K562 (cell line): ENCODE measurements around the gene TRIM38. TPM values are rescaled to one million over a fixed set of nuclear protein-coding genes. Genes with fewer than 3 reads are reported as not detected.

Experiments
- ATF1 ChIP-seq, 2 experiments: fragments of 450-650 bp in 1 of 2; IDR thresholded peaks; 2 replicates each; pipeline ENCODE4 v1.6.1; 2016; ENCODE audit warnings: missing compliant biosample characterization in 1 of 2, missing genetic modification characterization in 1 of 2
- BRD9 ChIP-seq: fragments of 450-650 bp; IDR thresholded peaks from 2 replicates; pipeline ENCODE4 v1.6.1; 2018; ENCODE audit warnings: low read depth; ENCODE audit not compliant: partially characterized antibody
- E4F1 ChIP-seq: fragments of 250-450 bp; sonication (Bioruptor Pico); IDR thresholded peaks from 2 replicates; pipeline ENCODE4 v1.5.0; 2021; ENCODE audit warnings: mild to moderate bottlenecking, borderline replicate concordance
- FOXJ2 ChIP-seq: fragments of 200-800 bp; sonication (Bioruptor generic); IDR thresholded peaks from 2 replicates; pipeline ENCODE4 v1.6.1; 2016; ENCODE audit warnings: missing genetic modification characterization, missing compliant biosample characterization
- HDAC8 ChIP-seq: fragments of 450-650 bp; IDR thresholded peaks from 2 replicates; pipeline ENCODE4 v1.6.1; 2016; ENCODE audit warnings: mild to moderate bottlenecking, missing genetic modification characterization, moderate library complexity, missing compliant biosample characterization
- JUN ChIP-seq, 2 experiments: sonication (generic) in 1 of 2; formaldehyde crosslinking in 1 of 2; IDR thresholded peaks; 2 replicates each; pipeline versions ENCODE4 v1.6.1 to v1.8.0; 2012 to 2022; ENCODE audit warnings: borderline replicate concordance in 2 of 2, mild to moderate bottlenecking in 2 of 2, improper control_type of control experiment in 1 of 2, low read depth in 1 of 2, low read length in 1 of 2, missing genetic modification reagents in 1 of 2
- KAT2B ChIP-seq: IDR thresholded peaks from one replicate; pipeline ENCODE4 v1.6.1; 2012; ENCODE audit warnings: low read depth, mild to moderate bottlenecking, control low read depth, inconsistent platforms, low read length, moderate library complexity
- KLF13 ChIP-seq: fragments of 450-650 bp; IDR thresholded peaks from 2 replicates; pipeline ENCODE4 v1.6.1; 2016; ENCODE audit warnings: missing genetic modification characterization, low read depth, mild to moderate bottlenecking, missing compliant biosample characterization, moderate library complexity, borderline replicate concordance
- MCM2 ChIP-seq: fragments of 450-650 bp; IDR thresholded peaks from 2 replicates; pipeline ENCODE4 v1.6.1; 2017; ENCODE audit warnings: low read depth, mild to moderate bottlenecking
- MED1 ChIP-seq: sonication (generic); formaldehyde crosslinking; IDR thresholded peaks from 2 replicates; pipeline ENCODE4 v1.8.1; 2023; ENCODE audit warnings: missing genetic modification reagents, borderline replicate concordance
- MLLT1 ChIP-seq, 2 experiments: fragments of 450-650 bp; IDR thresholded peaks; 2 replicates each; pipeline ENCODE4 v1.6.1; 2016
- SETDB1 ChIP-seq: IDR thresholded peaks from one replicate; pipeline ENCODE4 v1.6.1; 2012; ENCODE audit warnings: low read length, control low read depth, inconsistent platforms
- TCF3 ChIP-seq: sonication (generic); formaldehyde crosslinking; IDR thresholded peaks from 2 replicates; pipeline ENCODE4 v1.4.0; 2020; ENCODE audit warnings: mild to moderate bottlenecking, missing genetic modification reagents
- ZBTB2 ChIP-seq: fragments of 450-650 bp; IDR thresholded peaks from 2 replicates; pipeline ENCODE4 v1.6.1; 2016; ENCODE audit warnings: antibody characterized with exemption
- ZFP36 ChIP-seq: fragments of 150-350 bp; IDR thresholded peaks from 2 replicates; pipeline ENCODE4 v1.6.1; 2018; ENCODE audit warnings: low read length, low read depth; ENCODE audit not compliant: partially characterized antibody
- polyA plus RNA-seq, 8 experiments: library from polyadenylated mRNA; depleted of rRNA in 4 of 8; stranded (reverse) in 5 of 8; unstranded in 3 of 8; fragments of >200 nt; fragmentation: Nextera tagmentation in 2 of 8; fragmentation: Illumina TruSeq in 1 of 8; extraction: Ambion mirVana in 2 of 8; extraction: Trizol in 1 of 8; gene quantifications; 2 replicates each; pipeline versions ENCODE4 v1.2.1 to v1.2.3, GENCODE V29; 2011 to 2014; ENCODE audit warnings: inconsistent platforms in 1 of 8, missing spikeins in 1 of 8
- total RNA-seq, 7 experiments: library from RNA; depleted of rRNA in 6 of 7; stranded (reverse); fragments of >200 nt in 6 of 7; fragmentation: Illumina TruSeq in 2 of 7; extraction: Trizol in 2 of 7; gene quantifications; 2 replicates each; pipeline versions ENCODE4 v1.2.1 to v1.2.3, GENCODE V29; 2011 to 2021; ENCODE audit warnings: low replicate concordance in 1 of 7

Gene TRIM38
- total and polyA plus RNA-seq, 9 of the 15 experiments (the other 6 are each of a cell fraction or from before 2014, with no cell fraction given) = 1.7 to 6.7 (median 6.3) TPM

- TF ChIP-seq KAT2B (no peak), ATF1 (CRISPR knock-in tag; IDR thresholded peaks at IDR 0.05) (no peak), ATF1 (tag; IDR thresholded peaks at IDR 0.05) (peak; percentile 58), KLF13 (peak; percentile 86), MLLT1 (IDR thresholded peaks at IDR 0.05) (peak; percentile 98 to 99), SETDB1 (peak; percentile 72), MCM2 (no peak), TCF3 (CRISPR knock-in tag) (peak; percentile 59; the same call in 1 of the 2 replicates), MED1 (CRISPR knock-in tag) (peak; percentile 99), FOXJ2 (peak; percentile 58), BRD9 (peak; percentile 98), ZFP36 (peak; percentile 85), HDAC8 (tag) (peak; percentile 67; the same call in 1 of the 2 replicates), ZBTB2 (peak; percentile 81; the same call in 1 of the 2 replicates), E4F1 (CRISPR knock-in tag) (no peak; the same call in 1 of the 2 replicates), JUN (IDR thresholded peaks at IDR 0.05; ENCODE audit: borderline replicate concordance, low read depth, low read length) (peak; percentile 90; the same call in 1 of the 2 replicates), JUN (CRISPR knock-in tag; IDR thresholded peaks at IDR 0.05; ENCODE audit: borderline replicate concordance) (0 out of 2 replicates have a peak, but pooled peaks have one; percentile 47)
These were observed 64.4 kb downstream of the TRIM38 start (continued) for GRCh38 chr6:26026833-26027490.
